Activated CD4-positive, alpha-beta T cell treated with anti-CD3 and anti-CD28 coated beads, Interleukin-2, amount 10 ng/mL, durations not matched to agents 24 days and 14 days (primary cell): ENCODE measurements around the gene CRP. TPM values are rescaled to one million over a fixed set of nuclear protein-coding genes. Genes with fewer than 3 reads are reported as not detected.
"Not testable (repeated sequence)": the region's sequence is repeated elsewhere in the genome, so short reads cannot be mapped to it uniquely, and the experiment has no call there.

Experiments
- DNase-seq: peaks from one replicate; pipeline ENCODE4 v3.0.0; 2022
- H3K27ac Mint-ChIP-seq: one replicate; pipeline ENCODE4 v1.8.0; 2022; ENCODE audit warnings: mild to moderate bottlenecking, mixed read lengths
- H3K27me3 Mint-ChIP-seq: one replicate; pipeline ENCODE4 v1.8.0; 2022; ENCODE audit warnings: mixed read lengths
- H3K36me3 Mint-ChIP-seq: one replicate; pipeline ENCODE4 v1.8.0; 2022; ENCODE audit warnings: low read depth, mild to moderate bottlenecking, mixed read lengths
- H3K4me1 Mint-ChIP-seq: one replicate; pipeline ENCODE4 v1.8.0; 2021; ENCODE audit warnings: mixed read lengths
- H3K4me3 Mint-ChIP-seq: one replicate; pipeline ENCODE4 v1.8.0; 2022; ENCODE audit warnings: mild to moderate bottlenecking, moderate library complexity, mixed read lengths
- H3K9me3 Mint-ChIP-seq: one replicate; pipeline ENCODE4 v1.8.0; 2021; ENCODE audit warnings: mixed read lengths
- intact Hi-C: fragments of 100-400 bp; cut with micrococcal nuclease; formaldehyde crosslinking; loops from one replicate; pipeline ENCODE4 v1.15.1; 2023
- total RNA-seq: library from RNA; stranded (reverse); gene quantifications from 2 replicates; pipeline ENCODE4 v1.2.3, GENCODE V29; 2022

The CRP gene
- total RNA-seq, 1 donor from 2014 or later: not detected

DNA sequence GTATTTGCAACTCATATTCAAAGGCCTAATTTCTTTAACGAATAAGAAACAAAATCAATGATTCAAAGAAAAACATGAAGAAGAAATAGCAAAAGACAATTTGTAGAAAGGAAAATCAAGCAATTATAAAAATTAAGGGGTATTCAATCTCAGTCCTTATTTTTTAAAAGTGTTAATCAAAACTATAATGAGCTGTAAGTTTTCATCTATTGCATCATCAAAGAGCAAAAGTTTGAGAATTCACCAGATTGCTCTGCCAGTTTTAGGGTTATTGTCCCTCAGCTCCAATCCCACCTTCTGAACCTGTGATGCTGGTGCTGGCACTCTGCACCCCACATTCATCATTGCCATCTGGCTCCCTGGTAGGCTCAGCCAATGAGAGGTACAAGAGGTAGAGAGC, 42.0 kb downstream of the CRP start:
- intact Hi-C loops, H3K4me3 Mint-ChIP-seq, DNase-seq, H3K27ac Mint-ChIP-seq, H3K36me3 Mint-ChIP-seq, H3K4me1 Mint-ChIP-seq, H3K9me3 Mint-ChIP-seq: not testable (repeated sequence)
- H3K27me3 Mint-ChIP-seq: peaks cover 14% of the 10 kb centered on the region

GRCh38 chr1:159669338-159669737, 45.1 kb downstream of the CRP start:
- no peak overlapping the region for H3K27ac Mint-ChIP-seq
- no peak overlapping the region for H3K4me3 Mint-ChIP-seq
- no peaks in the 10 kb centered on the region for H3K9me3 Mint-ChIP-seq
- intact Hi-C loops: no loop called here
- DNase-seq: no peak
- peaks cover 3% of the 10 kb centered on the region for H3K27me3 Mint-ChIP-seq
- H3K4me1 Mint-ChIP-seq: no peaks in the 10 kb centered on the region
- no peaks in the 10 kb centered on the region for H3K36me3 Mint-ChIP-seq

DNA sequence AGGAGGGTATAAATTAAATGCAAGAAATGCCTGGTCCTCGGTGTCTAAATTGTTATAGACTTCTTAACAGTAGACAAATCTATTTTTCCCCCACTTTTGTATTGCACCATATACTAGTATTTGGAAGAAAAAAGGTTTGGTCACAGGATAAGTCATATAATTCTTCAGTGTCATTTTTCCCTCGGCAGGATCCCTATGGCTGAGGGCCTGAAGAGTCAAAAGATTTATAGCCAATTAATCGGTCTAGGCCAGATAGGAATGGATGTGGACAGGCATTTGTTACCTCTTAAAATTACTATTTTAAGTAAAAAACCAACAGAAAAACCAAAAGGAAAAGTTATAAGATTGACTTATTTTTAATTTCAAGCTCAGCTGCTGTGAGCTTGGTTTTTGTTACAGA, 45.6 kb downstream of the CRP start:
- peaks cover 2% of the 10 kb centered on the region for H3K27me3 Mint-ChIP-seq
- H3K4me1 Mint-ChIP-seq: no peaks in the 10 kb centered on the region
- no peaks in the 10 kb centered on the region for H3K36me3 Mint-ChIP-seq
- intact Hi-C loops: no loop called here
- DNase-seq: no peak
- H3K9me3 Mint-ChIP-seq: no peaks in the 10 kb centered on the region
- no peak overlapping the region for H3K27ac Mint-ChIP-seq
- no peak overlapping the region for H3K4me3 Mint-ChIP-seq

DNA sequence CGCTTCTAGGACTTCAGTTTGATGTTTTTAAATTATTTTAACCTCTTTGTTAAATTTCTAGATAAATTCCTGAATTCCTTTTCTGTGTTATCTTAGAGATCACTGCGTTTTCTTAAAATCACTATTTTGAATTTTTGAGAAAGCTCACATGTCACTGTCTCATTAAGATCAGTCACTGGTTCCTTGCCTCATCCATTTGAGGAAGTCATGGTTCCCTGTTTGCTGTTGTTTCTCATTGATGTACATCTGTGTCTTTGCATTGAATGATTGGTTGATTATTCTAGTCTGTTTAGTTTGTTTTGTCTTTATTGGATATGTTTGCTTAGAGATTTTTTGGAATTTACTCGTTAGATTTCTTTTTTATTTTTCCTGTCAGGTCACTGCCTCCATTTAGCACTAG, 50.1 kb downstream of the CRP start:
- DNase-seq: no peak
- no peaks in the 10 kb centered on the region for H3K36me3 Mint-ChIP-seq

GRCh38 chr1:159663552-159663951, 50.8 kb downstream of the CRP start:
- no peaks in the 10 kb centered on the region for H3K4me1 Mint-ChIP-seq

More for the DNA sequence above, 50.1 kb downstream of the CRP start:
- Mint-ChIP-seq H3K27me3 (no peaks in the 10 kb centered on the region), H3K27ac (no peak overlapping the region), H3K4me3 (no peak overlapping the region), H3K4me1 (no peaks in the 10 kb centered on the region), H3K9me3 (no peaks in the 10 kb centered on the region)
- intact Hi-C loops: no loop called here

More at GRCh38 chr1:159663552-159663951, 50.8 kb downstream of the CRP start:
- intact Hi-C loops: no loop called here
- no peaks in the 10 kb centered on the region for H3K9me3 Mint-ChIP-seq
- no peak overlapping the region for H3K27ac Mint-ChIP-seq
- no peak overlapping the region for H3K4me3 Mint-ChIP-seq
- no peaks in the 10 kb centered on the region for H3K27me3 Mint-ChIP-seq
- DNase-seq: no peak
- no peaks in the 10 kb centered on the region for H3K36me3 Mint-ChIP-seq

Other genes starting within 250 kb of the CRP start
- not detected in 2 replicates for gene OR10J5, start 178.6 kb downstream of the CRP start, total RNA-seq
- gene APCS, start 126.8 kb downstream of the CRP start, total RNA-seq: not detected in 2 replicates
- gene DUSP23, start 66.4 kb upstream of the CRP start, total RNA-seq: 30.9 and 33.0 TPM in 2 replicates
- not detected in 2 replicates for gene FCRL6, start 87.8 kb upstream of the CRP start, total RNA-seq
- gene SLAMF8, start 112.3 kb upstream of the CRP start, total RNA-seq: 1.1 and 1.2 TPM in 2 replicates
- gene VSIG8, start 148.1 kb upstream of the CRP start, total RNA-seq: not detected in 2 replicates
- 1.5 TPM in 2 replicates for gene CFAP45, start 185.6 kb upstream of the CRP start, total RNA-seq
- gene TAGLN2, start 210.9 kb upstream of the CRP start, total RNA-seq: 488 and 517 TPM in 2 replicates
- not detected in 2 replicates for gene IGSF9, start 231.0 kb upstream of the CRP start, total RNA-seq
- gene SLAMF9, start 239.6 kb upstream of the CRP start, total RNA-seq: not detected in 2 replicates